Stimulated activated CD8-positive, alpha-beta memory T cell treated with anti-CD3 and anti-CD28 coated beads, Interleukin-7, amount 100 ng/mL, for 48 hours (primary cell): ENCODE results near the gene SOST.

Experiments used
- DNase-seq, 2 donors: peaks; one replicate each; pipeline ENCODE4 v3.0.0-alpha.2; 2020; ENCODE audit warnings: low read depth in 1 of 2; ENCODE audit errors: extremely low read depth in 1 of 2

Gene SOST

DNA sequence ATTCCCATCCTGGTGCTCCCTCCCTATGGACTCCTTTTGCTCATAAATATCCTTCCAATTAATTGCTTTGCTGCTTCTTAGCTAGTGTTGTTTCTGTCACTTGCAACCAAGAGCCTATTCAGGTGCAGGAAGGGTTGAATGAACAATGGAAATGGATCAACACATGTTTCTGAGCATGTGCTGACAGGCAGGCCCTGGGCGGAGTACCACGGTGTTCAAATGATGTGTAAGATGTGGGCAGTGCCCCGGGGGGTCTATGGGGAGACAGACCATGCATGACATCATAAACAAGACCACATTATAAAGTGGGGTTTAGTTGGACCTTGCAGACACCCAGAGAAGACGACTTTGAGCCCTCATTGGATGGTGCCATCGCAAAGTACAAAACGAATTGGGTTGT, 48.5 kb downstream of the SOST start:
- DNase-seq = no peak

DNA sequence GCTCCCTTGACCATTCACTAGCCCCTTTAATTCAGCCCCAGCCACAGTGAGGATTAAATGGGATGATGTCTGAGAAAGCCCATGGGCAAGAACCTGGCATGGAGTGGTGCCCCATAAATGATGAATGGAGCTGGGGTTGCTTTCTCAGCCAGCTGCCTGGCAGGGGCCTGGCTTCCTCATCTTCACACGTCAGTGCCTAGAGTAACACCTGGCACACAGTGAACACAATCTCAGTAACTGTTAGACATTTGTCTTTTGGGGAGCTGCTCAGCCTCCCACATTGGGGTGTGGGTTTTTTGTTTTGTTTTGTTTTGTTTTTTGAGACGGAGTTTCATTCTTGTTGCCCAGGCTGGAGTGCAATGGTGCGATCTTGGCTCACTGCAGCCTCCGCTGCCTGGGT, 49.4 kb downstream of the SOST start:
- no peak for DNase-seq

DNA sequence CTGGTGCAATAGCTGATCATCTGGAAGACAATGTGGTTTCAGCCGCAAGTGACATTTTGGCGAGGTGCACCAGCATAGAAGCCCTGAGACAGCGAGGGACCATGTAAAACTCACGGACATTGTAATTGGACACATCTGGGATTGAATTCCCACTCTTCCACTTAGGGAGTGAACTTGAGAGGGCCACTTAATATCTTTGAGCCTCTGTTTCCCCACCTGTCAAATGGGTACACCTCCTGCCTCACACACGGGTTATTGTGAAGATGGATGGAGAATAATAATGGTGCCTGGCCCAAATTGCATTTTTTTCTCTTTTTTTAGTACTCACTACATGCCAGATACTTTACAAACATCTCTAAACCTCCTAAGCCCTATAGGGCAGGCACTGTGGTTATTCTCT, 51.4 kb downstream of the SOST start:
- DNase-seq = no peak

DNA sequence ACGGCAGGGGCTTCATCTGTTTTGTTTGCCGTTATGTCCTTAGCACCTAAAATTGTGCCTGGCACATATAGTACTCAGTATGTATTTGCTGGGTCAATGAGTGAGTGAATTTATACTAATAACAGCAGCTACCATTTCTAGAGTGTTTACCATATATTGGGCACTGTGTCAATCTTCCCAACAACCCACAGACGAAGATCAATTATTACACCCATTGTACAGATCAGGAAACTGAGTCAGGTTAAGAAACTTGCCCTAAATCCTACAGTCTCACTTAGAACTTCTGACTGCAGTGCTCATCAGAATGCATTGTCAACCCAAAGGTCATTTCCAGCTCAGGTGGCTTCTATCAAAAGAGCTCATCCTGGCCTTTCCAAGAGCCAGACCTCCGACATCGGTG, 52.4 kb downstream of the SOST start:
- no peak for DNase-seq
